Prostate gland (tissue), 2 donors: ENCODE measurements around the gene TMEM176A. TPM values are rescaled to one million over a fixed set of nuclear protein-coding genes. Genes with fewer than 3 reads are reported as not detected.

Experiments used
- DNase-seq: peaks from one replicate; pipeline ENCODE4 v3.0.0-alpha.2; 2019; ENCODE audit warnings: low spot score
- H3K27ac ChIP-seq, 2 donors: fragments of 200-600 bp; sonication (generic); 2 replicates each; pipeline ENCODE4 v1.5.1; 2017 to 2019
- H3K27me3 ChIP-seq: fragments of 200-600 bp; sonication (generic); replicated peaks from 2 replicates; pipeline ENCODE4 v1.5.1; 2019; ENCODE audit not compliant: insufficient read depth
- H3K36me3 ChIP-seq, 2 donors: fragments of 200-600 bp; sonication (generic); 1 replicate in 1 of 2; 2 replicates in 1 of 2; pipeline versions ENCODE4 v1.5.1 to v1.8.1; 2017 to 2019
- H3K4me1 ChIP-seq: fragments of 200-600 bp; sonication (generic); replicated peaks from 2 replicates; pipeline ENCODE4 v1.5.1; 2019
- H3K4me3 ChIP-seq, 2 donors: fragments of 200-600 bp; sonication (generic); 2 replicates each; pipeline ENCODE4 v1.5.1; 2017 to 2019
- H3K9me3 ChIP-seq: fragments of 200-600 bp; sonication (generic); 2 replicates; pipeline ENCODE4 v1.5.1; 2017
- CTCF ChIP-seq, 4 experiments: fragments of 200-600 bp in 2 of 4; fragments of 450-650 bp in 2 of 4; sonication (generic) in 2 of 4; IDR thresholded peaks; 1 replicate in 3 of 4; 2 replicates in 1 of 4; pipeline ENCODE4 v1.5.1; 2016 to 2019; ENCODE audit warnings: antibody characterized with exemption in 4 of 4, mild to moderate bottlenecking in 2 of 4, moderate library complexity in 2 of 4
- POLR2A ChIP-seq: fragments of 450-650 bp; IDR thresholded peaks from one replicate; pipeline ENCODE4 v1.6.1; 2016; ENCODE audit warnings: antibody characterized with exemption, mild to moderate bottlenecking
- POLR2AphosphoS5 ChIP-seq: sonication (generic); formaldehyde crosslinking; IDR thresholded peaks from one replicate; pipeline ENCODE4 v1.6.1; 2017; ENCODE audit warnings: antibody characterized with exemption
- WGBS: methylation state at CpG from one replicate; pipeline ENCODE4 v1.1.5; 2018; 5-methylcytosine and 5-hydroxymethylcytosine counted together
- intact Hi-C: fragments of 100-400 bp; cut with DNase I; formaldehyde crosslinking; loops from one replicate; pipeline ENCODE4 v1.14.2; 2022
- total RNA-seq, 2 donors: library from RNA; depleted of rRNA; stranded (reverse); fragments of >200 nt; gene quantifications; one replicate each; pipeline ENCODE4 v1.1.0, GENCODE V29; 2016

The TMEM176A gene
- total RNA-seq, 2 donors from 2014 or later, result 3.8 to 6.9 TPM

DNA sequence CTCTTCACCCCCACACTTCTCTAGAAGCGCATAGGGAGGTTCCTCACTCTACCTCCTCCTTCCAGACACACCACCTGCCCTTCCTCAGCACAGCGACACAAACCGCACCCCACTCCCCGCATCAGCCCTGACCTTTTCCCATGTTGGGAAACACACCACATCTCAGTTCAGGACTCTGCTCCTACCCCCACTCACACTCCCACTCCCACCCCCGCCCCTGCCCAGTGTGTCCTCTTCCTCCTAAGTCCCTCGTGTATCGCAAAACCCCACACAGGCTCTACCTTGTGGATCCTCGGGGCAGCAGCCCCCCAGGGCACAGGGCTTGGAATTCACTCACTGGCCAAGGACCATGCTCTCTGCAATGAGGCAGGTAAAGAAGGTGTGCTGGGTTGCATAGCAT lies 47.5 kb downstream of the TMEM176A start:
- no peak for DNase-seq
- no peak for TF ChIP-seq CTCF (IDR thresholded peaks at IDR 0.05)
- no peak for TF ChIP-seq POLR2AphosphoS5
- no peak for TF ChIP-seq POLR2A
- WGBS, result 87% methylated on average over 8 of the region's 8 CpGs
- Histone ChIP-seq H3K27me3 (no peaks in the 10 kb centered on the region), H3K27ac (no peak overlapping the region), H3K4me1 (no peaks in the 10 kb centered on the region), H3K36me3 (no peaks in the 10 kb centered on the region), H3K4me3 (no peak overlapping the region), H3K9me3 (no peaks in the 10 kb centered on the region)
- intact Hi-C loops, result no loop called here

DNA sequence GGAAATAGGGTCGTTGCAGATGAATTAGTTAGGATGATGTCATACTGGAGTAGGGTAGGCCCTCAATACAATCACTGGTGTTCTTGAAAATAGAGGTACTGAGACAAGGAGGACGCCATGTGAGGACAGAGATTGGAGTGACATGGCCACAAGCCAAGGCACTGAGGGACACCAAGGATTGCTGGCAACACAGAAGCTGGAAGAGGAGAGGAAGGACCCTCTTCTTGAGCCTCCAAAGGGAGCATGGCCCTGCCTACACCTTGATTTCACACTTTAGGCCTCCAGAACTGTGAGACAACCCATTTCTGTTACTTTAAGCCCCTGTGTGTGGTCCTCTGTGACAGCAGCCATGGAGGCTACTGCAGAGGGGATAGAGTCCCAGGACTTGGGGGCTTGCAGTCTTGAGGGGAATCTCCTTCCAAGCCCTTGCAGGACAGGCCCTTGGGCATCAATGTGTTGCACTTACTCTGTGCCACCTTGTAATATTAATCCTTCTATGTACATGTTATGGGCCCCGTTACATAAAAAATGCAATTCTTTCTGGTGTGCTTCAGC lies 48.1 kb downstream of the TMEM176A start:
- no peak overlapping the region for H3K27ac ChIP-seq
- no peak overlapping the region for H3K4me3 ChIP-seq
- H3K36me3 ChIP-seq, result no peaks in the 10 kb centered on the region
- DNase-seq, result no peak
- no peaks in the 10 kb centered on the region for H3K9me3 ChIP-seq
- TF ChIP-seq POLR2AphosphoS5, result no peak
- H3K27me3 ChIP-seq, result no peaks in the 10 kb centered on the region
- intact Hi-C loops, result no loop called here
- 82% methylated on average over 3 of the region's 3 CpGs for WGBS
- no peaks in the 10 kb centered on the region for H3K4me1 ChIP-seq

- Histone ChIP-seq H3K9me3 (no peaks in the 10 kb centered on the region), H3K27me3 (no peaks in the 10 kb centered on the region), H3K36me3 (no peaks in the 10 kb centered on the region), H3K4me3 (no peak overlapping the region), H3K27ac (no peak overlapping the region), H3K4me1 (no peaks in the 10 kb centered on the region)
- no peak for TF ChIP-seq CTCF (IDR thresholded peaks at IDR 0.05)
- no peak for TF ChIP-seq POLR2AphosphoS5
- no peak for TF ChIP-seq POLR2A
- WGBS, result 88% methylated on average over 10 of the region's 10 CpGs
- DNase-seq, result no peak
- intact Hi-C loops, result no loop called here
These were observed 48.7 kb downstream of the TMEM176A start for GRCh38 chr7:150849204-150849775.

- no peaks in the 10 kb centered on the region for H3K4me1 ChIP-seq
- WGBS, result 69% methylated on average over 5 of the region's 5 CpGs
- H3K36me3 ChIP-seq, result no peaks in the 10 kb centered on the region
- TF ChIP-seq POLR2AphosphoS5 (no peak), POLR2A (no peak), CTCF (IDR thresholded peaks at IDR 0.05) (no peak)
- H3K27ac ChIP-seq, result no peak overlapping the region
- no peak overlapping the region for H3K4me3 ChIP-seq
- H3K27me3 ChIP-seq, result no peaks in the 10 kb centered on the region
- no peaks in the 10 kb centered on the region for H3K9me3 ChIP-seq
- no peak for DNase-seq
- intact Hi-C loops, result no loop called here
These were observed 49.7 kb downstream of the TMEM176A start for GRCh38 chr7:150850273-150850672.

- H3K4me1 ChIP-seq, result no peaks in the 10 kb centered on the region
- intact Hi-C loops, result no loop called here
- WGBS, result 72% methylated on average over 19 of the region's 19 CpGs
- no peak overlapping the region for H3K27ac ChIP-seq
- no peaks in the 10 kb centered on the region for H3K27me3 ChIP-seq
- no peak for DNase-seq
- H3K36me3 ChIP-seq, result no peaks in the 10 kb centered on the region
- TF ChIP-seq POLR2A (no peak), POLR2AphosphoS5 (no peak), CTCF (IDR thresholded peaks at IDR 0.05) (no peak)
- H3K9me3 ChIP-seq, result no peaks in the 10 kb centered on the region
- no peak overlapping the region for H3K4me3 ChIP-seq
These were observed 51.2 kb downstream of the TMEM176A start for GRCh38 chr7:150851492-150852370.
